Daoy (cell line): ENCODE data around the gene CEP250. TPM values are rescaled to one million over a fixed set of nuclear protein-coding genes. Genes with fewer than 3 reads are reported as not detected.
A peak's percentile ranks its signal among the peaks of the same experiment; 100 is the strongest.
"Not testable (repeated sequence)": the region's sequence is repeated elsewhere in the genome, so short reads cannot be mapped to it uniquely, and the experiment has no call there.

Source experiments
- DNase-seq: peaks from one replicate; pipeline ENCODE4 v3.0.0-alpha.2; 2015; ENCODE audit warnings: low read depth
- total RNA-seq: library from RNA; depleted of rRNA; stranded (reverse); fragments of >200 nt; shearing (Covaris generic); gene quantifications from 2 replicates; pipeline ENCODE4 v1.2.3, GENCODE V29; 2014; rRNA removed

The CEP250 gene
- 18.4 and 19.9 TPM in 2 replicates for total RNA-seq

- peak; percentile 96 for DNase-seq
Observed at GRCh38 chr20:35454881-35455609, at the start of gene CEP250. CEP250 (plus strand) TSS chr20:35455598; CDS start chr20:35462368, 6,770 bp downstream.

- no peak for DNase-seq
Observed at GRCh38 chr20:35405775-35406174, 49.6 kb upstream of the CEP250 start.

GRCh38 chr20:35408270-35408669 is 47.1 kb upstream of the CEP250 start:
- DNase-seq: no peak

- no peak for DNase-seq
Observed at GRCh38 chr20:35409542-35409941, 45.9 kb upstream of the CEP250 start.

- no peak for DNase-seq
Observed at GRCh38 chr20:35410613-35411012, 44.8 kb upstream of the CEP250 start.

- no peak for DNase-seq
Observed at GRCh38 chr20:35421322-35421721, 34.1 kb upstream of the CEP250 start.

GRCh38 chr20:35431621-35432429 is 23.6 kb upstream of the CEP250 start:
- DNase-seq: no peak

- DNase-seq: no peak
Observed at GRCh38 chr20:35432430-35432735, 23.0 kb upstream of the CEP250 start.

GRCh38 chr20:35433337-35433736 is 22.1 kb upstream of the CEP250 start:
- DNase-seq: no peak

GRCh38 chr20:35434085-35435005 is 21.1 kb upstream of the CEP250 start:
- DNase-seq: no peak

GRCh38 chr20:35436177-35436573 is 19.2 kb upstream of the CEP250 start:
- DNase-seq: no peak

GRCh38 chr20:35437599-35437998 is 17.8 kb upstream of the CEP250 start:
- no peak for DNase-seq

- peak; percentile 88 for DNase-seq
Observed at GRCh38 chr20:35443003-35443402, 12.4 kb upstream of the CEP250 start.

GRCh38 chr20:35444226-35444625 is 11.2 kb upstream of the CEP250 start:
- DNase-seq: no peak

- DNase-seq: no peak
Observed at GRCh38 chr20:35446356-35447078, 8.9 kb upstream of the CEP250 start.

GRCh38 chr20:35447082-35447789 is 8.2 kb upstream of the CEP250 start:
- DNase-seq: peak; percentile 80

GRCh38 chr20:35448788-35449373 is 6.5 kb upstream of the CEP250 start:
- no peak for DNase-seq

GRCh38 chr20:35449855-35450254 is 5.5 kb upstream of the CEP250 start:
- not testable (repeated sequence) for DNase-seq

GRCh38 chr20:35451295-35451694 is 4.1 kb upstream of the CEP250 start:
- DNase-seq: no peak

- DNase-seq: no peak
Observed at GRCh38 chr20:35453647-35454046, 1.8 kb upstream of the CEP250 start.
